ENCODE measurements around the gene SRPRB.
"Not testable (repeated sequence)": the region's sequence is repeated elsewhere in the genome, so short reads cannot be mapped to it uniquely, and the experiment has no call there.

Gene SRPRB

DNA sequence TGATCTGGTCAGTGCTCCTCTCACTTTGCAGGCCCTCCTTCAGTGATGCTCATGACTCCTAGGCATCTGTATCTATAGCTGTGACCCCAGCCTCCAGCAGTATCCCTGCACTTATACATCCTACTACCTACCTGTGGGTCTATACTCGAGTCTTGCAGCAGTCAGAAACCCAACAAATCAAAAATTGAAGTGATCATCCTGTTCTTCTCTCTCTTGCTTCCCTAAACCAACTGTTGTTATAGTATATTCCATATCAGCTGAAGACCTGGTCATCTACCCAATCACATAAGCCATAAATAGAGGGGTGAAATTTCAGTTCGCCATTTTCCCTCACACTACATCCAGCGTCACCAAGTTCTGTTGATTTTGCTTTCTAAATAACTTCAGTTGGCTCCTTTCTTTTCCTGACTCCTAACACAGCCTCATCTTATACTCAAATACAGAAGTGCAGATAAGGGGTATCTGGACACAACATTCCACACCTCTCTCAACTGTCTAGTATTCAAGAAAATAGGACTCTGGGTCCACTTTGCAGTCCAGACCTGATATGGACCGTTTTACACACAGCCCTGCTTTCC lies 25.9 kb upstream of the SRPRB start:
- DNase-seq, result no peak

DNA sequence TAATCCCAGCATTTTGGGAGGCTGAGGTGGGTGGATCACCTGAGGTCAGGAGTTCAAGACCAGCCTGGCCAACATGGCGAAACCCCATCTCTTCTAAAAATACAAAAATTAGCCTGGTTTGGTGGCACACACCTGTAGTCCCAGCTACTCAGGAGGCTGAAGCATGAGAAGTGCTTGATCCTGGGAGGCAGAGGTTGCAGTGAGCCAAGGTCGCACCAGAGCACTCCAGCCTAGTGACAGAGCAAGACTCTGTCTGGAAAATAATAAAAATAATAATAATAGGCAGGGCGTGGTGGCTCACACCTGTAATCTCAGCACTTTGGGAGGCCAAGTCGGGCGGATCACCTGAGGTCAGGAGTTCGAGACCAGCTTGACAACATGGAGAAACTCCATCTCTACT lies 24.9 kb upstream of the SRPRB start:
- DNase-seq, result not testable (repeated sequence)

- no peak for DNase-seq
Measured at GRCh38 chr3:133781570-133781969, 24.0 kb upstream of the SRPRB start.

DNA sequence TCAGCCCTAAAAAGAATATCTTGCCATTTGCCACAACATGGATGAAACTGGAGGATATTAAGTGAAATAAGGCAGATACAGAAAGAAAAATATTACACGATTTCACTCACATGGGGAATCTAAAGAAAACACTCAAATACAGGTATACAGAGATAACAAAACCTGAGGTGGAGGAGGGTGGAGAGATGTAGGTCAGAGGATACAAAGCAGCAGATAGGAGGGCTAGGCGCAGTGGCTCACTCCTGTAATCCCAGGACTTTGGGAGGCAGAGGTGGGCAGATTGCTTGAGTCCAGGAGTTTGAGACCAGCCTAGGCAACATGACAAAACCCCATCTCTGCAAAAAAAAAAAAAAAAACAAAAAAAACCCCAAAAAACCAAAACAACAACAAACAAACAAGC lies 23.2 kb upstream of the SRPRB start:
- DNase-seq, result no peak

DNA sequence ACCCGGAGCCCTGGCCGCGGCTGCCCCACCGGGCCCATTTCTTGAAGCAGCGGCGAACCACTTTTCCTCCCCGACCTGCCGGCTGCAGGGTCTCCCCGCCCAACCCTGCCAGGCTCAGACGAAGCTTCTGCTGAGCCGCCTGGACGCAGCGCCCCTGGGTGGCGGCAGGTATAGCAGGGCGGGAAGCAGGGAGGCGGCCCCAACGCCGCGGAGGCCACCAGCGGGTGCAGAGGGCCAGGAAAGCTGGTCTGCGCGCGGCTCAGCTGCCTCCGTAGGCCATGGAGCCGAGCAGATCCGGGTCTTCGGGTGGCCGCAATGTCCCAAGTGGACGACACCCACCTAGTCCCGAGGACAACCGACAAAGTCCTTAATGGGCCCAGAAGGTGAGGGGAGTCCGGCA lies 21.9 kb upstream of the SRPRB start:
- no peak for DNase-seq

DNA sequence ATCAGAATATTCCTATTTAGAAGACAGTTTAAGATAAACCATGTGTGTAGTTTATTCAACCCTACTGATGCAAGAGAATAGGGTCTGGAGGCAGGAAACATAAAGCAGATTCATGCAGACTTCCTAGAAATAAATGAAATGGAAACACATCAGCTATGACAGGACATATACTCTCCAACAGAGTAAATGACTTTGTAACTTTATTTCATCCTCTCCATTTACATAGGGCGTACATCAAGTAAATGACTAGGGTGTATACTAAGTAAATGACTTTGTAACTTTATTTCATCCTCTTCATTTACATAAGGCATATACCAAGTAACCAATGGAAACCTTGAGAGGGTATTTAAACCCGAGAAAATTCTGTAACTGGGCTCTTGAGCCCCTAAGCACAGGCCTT lies 17.6 kb upstream of the SRPRB start:
- no peak for DNase-seq

- no peak for DNase-seq
Measured at GRCh38 chr3:133792171-133792763, 13.3 kb upstream of the SRPRB start.

- no peak for DNase-seq
Measured at GRCh38 chr3:133797396-133798105, 8.1 kb upstream of the SRPRB start.

GRCh38 chr3:133799794-133800585 lies 5.6 kb upstream of the SRPRB start:
- DNase-seq, result no peak

DNA sequence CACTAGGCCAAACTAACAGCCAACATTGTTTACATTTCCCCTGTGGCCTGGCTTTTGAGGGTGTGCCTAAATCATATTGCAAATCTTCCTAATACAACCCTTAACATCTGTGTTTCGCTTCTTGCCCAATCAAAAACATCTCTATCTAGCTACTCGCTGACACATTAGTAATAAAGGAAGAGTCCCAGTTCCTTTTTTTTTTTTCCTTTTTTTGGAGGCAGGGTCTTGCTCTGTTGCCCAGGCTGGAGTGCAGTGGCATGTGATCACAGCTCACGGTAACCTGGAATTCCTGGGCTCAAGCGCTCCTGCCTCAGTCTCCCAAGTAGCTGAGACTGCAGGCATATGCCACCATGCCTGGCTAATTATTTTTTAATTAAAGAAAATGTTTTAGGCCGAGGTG lies 2.1 kb upstream of the SRPRB start:
- DNase-seq, result no peak

DNA sequence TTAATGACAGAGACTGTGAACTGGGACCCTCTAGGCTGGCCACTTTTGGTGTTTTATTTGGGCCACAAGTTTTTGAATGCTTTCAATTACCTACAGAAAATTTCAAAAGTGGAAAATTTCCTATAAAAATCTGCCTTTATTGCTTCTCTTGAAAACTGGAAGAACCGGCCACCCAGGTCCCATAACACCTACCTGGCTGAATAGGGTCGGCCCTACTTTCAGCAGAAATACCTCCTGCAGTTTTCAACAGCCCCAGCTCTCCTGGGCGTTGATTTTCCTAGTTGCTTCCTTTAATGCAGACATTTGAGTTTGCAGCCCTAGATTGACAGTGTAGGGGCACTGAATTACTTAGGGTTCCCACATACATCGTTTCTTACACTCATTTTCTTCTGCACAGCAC lies 719 bp upstream of the SRPRB start:
- no peak for DNase-seq

DNA sequence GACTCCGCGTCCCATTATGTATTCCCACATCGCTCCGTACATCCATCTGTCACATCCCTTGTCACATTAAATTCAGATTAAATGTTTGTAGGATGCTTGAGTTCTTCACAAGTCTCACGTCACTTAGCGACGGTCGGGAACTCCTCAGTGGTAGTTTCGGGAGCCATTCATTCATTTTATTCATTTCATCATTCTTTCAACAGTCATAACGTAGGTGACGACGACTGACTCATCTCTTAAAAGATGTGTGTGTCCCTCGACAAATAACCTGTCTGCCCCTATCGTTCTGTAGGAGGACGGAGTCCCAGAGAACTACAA lies 272 bp upstream of the SRPRB start:
- no peak for DNase-seq

- no peak for DNase-seq
Measured at GRCh38 chr3:133812872-133813271, 7.3 kb downstream of the SRPRB start.

DNA sequence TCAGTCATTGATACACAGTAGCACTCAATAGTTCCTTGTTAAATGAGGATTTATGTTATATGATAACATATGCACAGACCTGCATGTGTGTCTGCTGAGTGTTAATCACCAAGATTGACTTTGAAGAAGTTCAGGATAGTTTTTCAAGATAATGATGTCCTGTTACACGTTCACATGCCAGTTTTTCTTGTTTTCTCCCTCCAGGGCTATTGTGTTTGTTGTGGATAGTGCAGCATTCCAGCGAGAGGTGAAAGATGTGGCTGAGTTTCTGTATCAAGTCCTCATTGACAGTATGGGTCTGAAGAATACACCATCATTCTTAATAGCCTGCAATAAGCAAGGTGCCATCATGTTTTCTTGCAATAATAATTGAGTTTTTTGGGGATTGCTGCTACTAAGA lies 9.8 kb downstream of the SRPRB start:
- DNase-seq, result no peak

DNA sequence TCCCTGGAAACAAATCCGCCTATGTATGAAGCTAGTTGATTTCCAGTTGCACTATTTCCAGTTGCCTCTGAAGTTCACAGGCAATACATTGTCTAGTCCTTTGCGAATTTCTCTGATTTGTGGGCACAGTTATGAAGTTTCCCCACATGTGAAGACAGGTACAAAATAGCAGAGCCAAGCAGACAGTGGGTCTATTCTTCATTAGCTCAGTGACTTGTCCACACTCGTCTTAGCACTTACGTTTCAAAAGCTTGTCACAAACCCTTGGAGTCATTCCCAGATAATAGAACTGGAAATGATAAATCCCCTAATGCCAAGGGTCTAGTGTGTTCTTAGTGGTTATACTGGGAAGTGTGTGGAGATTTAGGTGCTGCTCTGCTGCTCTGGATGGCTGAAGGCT lies 14.5 kb downstream of the SRPRB start:
- no peak for DNase-seq

DNA sequence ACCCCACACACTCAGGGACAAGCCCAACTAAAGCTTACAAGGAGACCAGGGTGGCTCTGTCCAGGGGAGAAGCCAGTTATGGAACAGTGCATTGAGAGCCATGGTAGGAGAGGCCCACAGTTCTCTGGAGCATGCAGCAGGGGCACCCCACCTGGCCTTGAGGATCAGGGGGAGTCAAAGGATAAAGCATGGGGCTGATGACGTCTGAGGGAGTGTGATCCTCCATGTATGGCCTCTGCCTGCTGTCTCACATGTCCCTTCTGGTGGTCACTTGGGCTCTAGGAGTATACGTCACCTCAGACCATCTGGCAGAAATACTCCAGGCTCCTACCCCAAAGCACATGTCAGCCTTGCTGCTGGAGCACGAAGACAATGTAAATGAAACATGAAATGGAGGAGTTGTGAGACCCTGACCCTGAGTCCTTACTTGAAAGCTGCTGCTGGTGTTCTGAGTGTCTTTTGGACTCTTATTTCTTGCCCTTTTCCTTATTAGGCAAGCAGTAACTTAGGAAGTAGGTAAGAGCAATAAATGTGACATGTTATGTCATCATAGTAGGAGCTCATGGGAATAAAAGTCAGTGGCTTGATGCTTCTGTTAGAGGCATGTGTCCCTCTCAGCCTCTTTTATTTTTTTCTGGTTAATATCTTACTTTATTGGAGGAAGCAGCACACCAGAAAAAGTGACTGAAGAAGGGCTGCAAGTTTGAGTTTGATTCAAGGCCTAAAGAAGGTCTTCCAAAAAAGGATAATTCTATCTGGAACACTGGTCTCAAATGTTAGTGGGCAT lies 15.5 kb downstream of the SRPRB start:
- no peak for DNase-seq

GRCh38 chr3:133821767-133822638 lies 16.4 kb downstream of the SRPRB start:
- no peak for DNase-seq

GRCh38 chr3:133824961-133825485 lies 19.4 kb downstream of the SRPRB start:
- DNase-seq, result no peak

DNA sequence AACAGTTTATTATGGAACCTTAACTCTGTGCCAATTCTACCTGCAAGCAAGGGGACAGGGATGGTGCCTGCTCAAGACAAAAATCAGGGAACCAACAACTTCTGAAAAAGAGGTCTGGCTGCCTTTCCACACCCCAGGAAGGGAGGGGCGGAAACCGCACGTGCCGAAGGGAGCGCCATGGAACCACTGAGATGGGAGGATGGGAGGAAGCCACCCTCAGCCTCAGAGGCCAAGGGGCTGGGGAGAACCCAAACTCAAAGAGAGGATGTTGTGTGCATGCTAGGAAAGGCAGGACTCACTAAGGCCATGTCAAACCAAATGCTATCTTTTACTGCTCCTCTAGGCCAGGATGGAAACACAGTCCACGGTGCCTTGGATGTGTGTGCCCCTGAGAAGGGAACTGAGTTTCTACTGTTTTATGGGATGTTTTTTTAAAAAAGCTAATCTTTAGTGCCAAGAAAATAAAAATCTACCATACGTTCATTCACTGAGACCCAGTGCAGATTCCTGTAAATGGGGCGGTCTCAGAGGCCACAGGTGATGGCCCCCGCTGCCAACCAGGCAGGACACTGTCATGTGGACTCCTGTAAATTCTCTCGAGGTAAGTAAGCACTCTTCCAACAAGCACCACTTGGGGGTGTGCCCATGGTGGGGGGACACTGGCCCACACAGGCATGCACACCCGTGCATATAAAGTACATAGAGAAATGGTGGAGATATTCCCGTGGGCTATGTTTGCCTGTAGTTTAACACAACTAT lies 20.5 kb downstream of the SRPRB start:
- DNase-seq, result no peak

DNA sequence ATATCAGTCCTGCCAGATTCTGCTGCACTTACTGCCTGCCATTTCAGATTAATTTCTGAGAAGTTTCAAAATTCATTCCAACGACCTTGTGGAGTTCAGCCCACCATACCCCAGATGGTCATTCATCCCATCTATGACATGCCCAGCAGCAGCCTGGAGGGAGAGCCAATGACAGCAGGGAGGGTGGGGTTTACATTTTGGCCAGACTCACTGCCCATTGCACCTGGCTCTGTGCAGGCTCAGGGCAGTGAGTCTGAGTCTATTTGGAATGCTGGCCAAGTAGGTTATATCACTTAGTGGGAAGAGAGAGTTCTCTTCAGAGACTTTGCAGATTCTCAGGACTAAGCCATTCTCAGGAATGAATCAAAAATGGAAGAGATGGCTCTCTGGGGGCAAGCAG lies 21.5 kb downstream of the SRPRB start:
- DNase-seq, result no peak

DNA sequence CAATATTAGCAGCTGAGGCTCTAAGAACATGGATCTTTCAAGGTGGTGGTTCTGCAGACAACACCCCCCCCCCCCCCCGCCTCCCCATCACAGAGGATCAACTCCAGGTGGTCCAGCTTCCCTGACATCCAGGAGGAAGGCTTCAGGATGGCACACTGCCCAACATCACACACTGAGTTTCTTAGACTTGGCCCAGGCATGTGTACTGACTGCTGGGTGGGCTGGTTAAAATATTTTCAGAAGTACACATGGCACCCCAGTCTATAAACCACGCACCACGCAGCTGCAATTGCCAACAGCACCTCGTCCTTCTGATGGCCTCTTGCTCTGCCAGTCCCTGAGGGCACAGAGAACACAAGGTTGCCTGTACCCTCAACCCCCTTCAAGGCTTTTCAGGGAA lies 22.1 kb downstream of the SRPRB start:
- DNase-seq, result no peak
